GM12892 (cell line): Measurements from ENCODE around the gene NME7.

Source experiments
- DNase-seq: peaks from one replicate; pipeline ENCODE4 v3.0.0; 2011; ENCODE audit not compliant: insufficient read length
- FAIRE-seq: peaks from 2 replicates; lab custom pipeline; 2011; peaks lifted over from hg19 to GRCh38; lab: Jason Lieb, UNC
- POLR2A ChIP-seq: IDR thresholded peaks from 2 replicates; pipeline ENCODE4 v1.6.1; 2011; ENCODE audit warnings: low read depth, low read length, control low read depth
- POLR2AphosphoS5 ChIP-seq: IDR thresholded peaks from 2 replicates; pipeline ENCODE4 v1.6.1; 2011; ENCODE audit warnings: low read depth, low read length, control low read depth
- TAF1 ChIP-seq: IDR thresholded peaks from 2 replicates; pipeline ENCODE4 v1.6.1; 2011; ENCODE audit warnings: low read depth, mild to moderate bottlenecking, control low read depth, low read length, borderline replicate concordance

The NME7 gene

GRCh38 chr1:169117014-169117413 is 250.6 kb downstream of the NME7 start:
- no peak for TF ChIP-seq POLR2AphosphoS5
- TF ChIP-seq TAF1: no peak
- no peak for TF ChIP-seq POLR2A
- no peak for FAIRE-seq
- no peak for DNase-seq

- FAIRE-seq: peak; percentile 76
- TF ChIP-seq POLR2AphosphoS5 (0 out of 2 replicates have a peak, but pooled peaks have one; percentile 30), POLR2A (peak; percentile 31; the same call in 1 of the 2 replicates), TAF1 (0 out of 2 replicates have a peak, but pooled peaks have one; percentile 33)
- peak; percentile 40 for DNase-seq
These were observed 251.6 kb downstream of the NME7 start for GRCh38 chr1:169115891-169116585.

GRCh38 chr1:169113613-169114119 is 253.9 kb downstream of the NME7 start:
- DNase-seq: no peak
- TF ChIP-seq TAF1 (no peak), POLR2AphosphoS5 (no peak)
- FAIRE-seq: no peak

GRCh38 chr1:169112241-169112640 is 255.4 kb downstream of the NME7 start:
- TF ChIP-seq POLR2A: no peak
- TF ChIP-seq TAF1: no peak
- TF ChIP-seq POLR2AphosphoS5: no peak
- FAIRE-seq: no peak
- no peak for DNase-seq

GRCh38 chr1:169111472-169111871 is 256.1 kb downstream of the NME7 start:
- TF ChIP-seq TAF1: no peak
- TF ChIP-seq POLR2A: no peak
- TF ChIP-seq POLR2AphosphoS5: no peak
- no peak for FAIRE-seq
- no peak for DNase-seq

- DNase-seq: no peak
- FAIRE-seq: no peak
- no peak for TF ChIP-seq POLR2AphosphoS5
- TF ChIP-seq POLR2A: no peak
- TF ChIP-seq TAF1: no peak
These were observed 256.7 kb downstream of the NME7 start for GRCh38 chr1:169110689-169111447.

- FAIRE-seq: no peak
- no peak for DNase-seq
- TF ChIP-seq POLR2A: no peak
- no peak for TF ChIP-seq TAF1
- no peak for TF ChIP-seq POLR2AphosphoS5
These were observed 257.4 kb downstream of the NME7 start for GRCh38 chr1:169110236-169110635.

GRCh38 chr1:169109561-169110134 is 257.9 kb downstream of the NME7 start:
- DNase-seq (no peak), FAIRE-seq (no peak)
- TF ChIP-seq POLR2A (no peak), TAF1 (no peak), POLR2AphosphoS5 (no peak)

DNA sequence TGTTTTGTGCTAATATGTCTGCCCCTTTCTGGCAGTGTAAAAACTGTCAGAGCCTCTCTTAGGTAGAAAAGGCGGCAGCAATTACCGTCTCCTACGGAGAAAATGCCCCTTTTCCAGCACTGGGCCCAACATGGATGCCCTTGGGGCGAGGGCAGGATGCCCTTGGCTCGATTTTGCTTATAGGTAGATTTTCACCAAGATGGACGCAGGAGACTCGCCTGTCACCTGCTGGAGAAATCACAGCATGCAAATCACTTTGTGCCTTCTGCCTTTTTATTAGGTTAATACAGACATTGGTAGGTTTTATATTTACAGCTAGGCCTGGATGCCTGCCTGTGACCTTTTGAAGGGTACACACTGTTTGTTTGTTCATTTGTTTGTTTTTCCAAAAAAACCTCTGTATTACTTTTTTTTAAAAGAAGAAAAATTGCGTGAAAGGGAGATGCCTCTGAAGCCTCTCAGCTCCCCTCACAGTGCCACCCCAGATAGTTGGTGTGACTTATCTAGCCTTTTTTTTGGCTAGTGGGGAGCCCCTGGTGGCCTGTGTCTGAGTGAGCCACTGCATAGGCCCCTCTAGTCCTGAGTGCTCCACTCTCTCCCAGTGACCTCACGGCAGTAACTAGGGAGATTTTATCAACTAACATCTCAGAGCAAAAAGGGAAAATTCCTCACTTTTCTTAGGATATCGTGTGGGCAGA is 258.6 kb downstream of the NME7 start:
- DNase-seq: no peak
- TF ChIP-seq TAF1 (no peak), POLR2A (no peak), POLR2AphosphoS5 (no peak)
- FAIRE-seq: no peak

DNA sequence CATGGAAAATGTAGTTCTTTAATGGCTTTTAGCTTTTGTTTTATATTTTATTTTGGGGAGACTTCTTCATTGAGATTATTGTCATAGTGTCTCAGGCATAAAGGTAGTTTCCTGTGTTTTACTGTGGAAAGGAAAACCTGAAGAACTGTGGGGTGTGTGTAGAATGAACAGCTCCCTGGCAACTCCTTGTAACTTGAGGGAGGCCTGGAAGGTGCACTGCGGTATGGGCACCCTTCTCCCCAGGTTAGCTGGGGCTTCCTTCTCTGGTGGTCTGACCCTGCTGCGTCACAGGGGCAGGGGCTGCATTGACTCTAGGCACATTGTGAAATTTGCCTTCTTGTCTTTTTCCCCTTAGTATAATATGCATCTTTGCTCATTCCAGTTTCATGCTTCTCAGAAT is 259.4 kb downstream of the NME7 start:
- FAIRE-seq: peak; percentile 36
- TF ChIP-seq POLR2A: no peak
- no peak for TF ChIP-seq POLR2AphosphoS5
- TF ChIP-seq TAF1: no peak
- DNase-seq: no peak

DNA sequence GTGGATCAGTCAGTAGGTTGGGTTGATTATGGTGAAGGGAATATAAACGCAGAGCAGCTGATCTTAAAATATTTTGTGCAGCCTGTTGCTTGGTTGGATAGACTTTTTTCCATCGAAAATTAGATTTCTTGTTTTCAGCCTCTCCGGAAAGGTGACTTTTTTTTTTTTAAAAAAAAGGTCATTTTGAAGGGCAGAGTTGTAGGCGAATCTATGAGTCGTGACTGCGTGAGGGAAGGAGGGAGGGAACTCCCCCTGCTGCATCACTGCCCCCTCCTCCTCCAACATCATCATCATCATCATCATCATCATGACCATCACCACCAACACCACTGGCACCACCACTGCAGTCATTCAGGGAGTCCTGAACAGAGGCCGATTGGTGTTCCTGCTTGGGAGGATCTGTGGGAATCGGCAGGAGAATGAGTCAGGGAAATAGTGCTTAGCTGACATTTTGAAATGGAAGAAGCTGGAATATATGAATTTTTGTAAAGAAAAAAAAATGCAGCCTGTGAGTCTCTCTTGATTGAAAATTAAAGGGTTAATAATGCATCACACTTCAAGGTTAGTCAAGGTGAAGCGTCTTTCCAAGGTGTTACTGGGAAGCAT is 259.9 kb downstream of the NME7 start:
- TF ChIP-seq TAF1: no peak
- no peak for TF ChIP-seq POLR2A
- TF ChIP-seq POLR2AphosphoS5: no peak
- no peak for DNase-seq
- FAIRE-seq: no peak

- DNase-seq: no peak
- no peak for TF ChIP-seq POLR2AphosphoS5
- no peak for TF ChIP-seq POLR2A
- TF ChIP-seq TAF1: no peak
- FAIRE-seq: peak; percentile 72
These were observed 260.5 kb downstream of the NME7 start for GRCh38 chr1:169106921-169107602.
